GM13976 (cell line): ENCODE measurements around the gene PXYLP1.

Experiments
- DNase-seq: peaks from one replicate; pipeline ENCODE4 v3.0.0; 2012; ENCODE audit warnings: low spot score
- in situ Hi-C: fragments of 300-500 bp; cut with MboI; formaldehyde crosslinking; loops from one replicate; pipeline ENCODE4 v1.12.0; 2022; ENCODE audit warnings: low sequenced_read_pairs, mixed read lengths, inconsistent platforms; ENCODE audit not compliant: unreplicated experiment
- TF ChIP-seq, protein P1 (sequence below): IDR thresholded peaks from 2 replicates; pipeline ENCODE4 v1.5.1; 2012; ENCODE audit warnings: borderline replicate concordance, mild to moderate bottlenecking; ENCODE audit not compliant: insufficient read depth; ENCODE audit errors: extremely low read depth, missing control alignments, control extremely low read depth

Gene PXYLP1

DNA sequence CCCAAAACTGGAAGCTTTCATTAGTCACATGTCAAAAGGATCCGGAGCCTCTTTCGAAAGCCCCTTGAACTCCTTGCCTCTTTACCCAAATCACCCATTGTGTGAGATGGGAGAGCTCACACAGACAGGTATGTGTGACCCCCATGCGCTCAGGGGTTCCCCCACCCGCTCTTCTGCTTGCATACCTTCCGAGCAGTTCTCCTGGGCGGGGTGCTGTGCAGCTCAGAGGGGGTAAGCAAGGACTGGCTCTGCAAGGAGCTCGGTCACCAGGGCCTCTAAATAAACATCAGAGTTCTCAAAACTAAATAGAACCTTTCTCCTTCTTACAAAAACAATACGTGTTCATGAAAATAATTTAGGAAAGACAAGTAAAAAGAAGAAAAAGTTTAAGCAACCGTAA lies 55.7 kb downstream of the PXYLP1 start:
- DNase-seq = no peak
- in situ Hi-C loops = no loop called here
- TF ChIP-seq, protein P1, sequence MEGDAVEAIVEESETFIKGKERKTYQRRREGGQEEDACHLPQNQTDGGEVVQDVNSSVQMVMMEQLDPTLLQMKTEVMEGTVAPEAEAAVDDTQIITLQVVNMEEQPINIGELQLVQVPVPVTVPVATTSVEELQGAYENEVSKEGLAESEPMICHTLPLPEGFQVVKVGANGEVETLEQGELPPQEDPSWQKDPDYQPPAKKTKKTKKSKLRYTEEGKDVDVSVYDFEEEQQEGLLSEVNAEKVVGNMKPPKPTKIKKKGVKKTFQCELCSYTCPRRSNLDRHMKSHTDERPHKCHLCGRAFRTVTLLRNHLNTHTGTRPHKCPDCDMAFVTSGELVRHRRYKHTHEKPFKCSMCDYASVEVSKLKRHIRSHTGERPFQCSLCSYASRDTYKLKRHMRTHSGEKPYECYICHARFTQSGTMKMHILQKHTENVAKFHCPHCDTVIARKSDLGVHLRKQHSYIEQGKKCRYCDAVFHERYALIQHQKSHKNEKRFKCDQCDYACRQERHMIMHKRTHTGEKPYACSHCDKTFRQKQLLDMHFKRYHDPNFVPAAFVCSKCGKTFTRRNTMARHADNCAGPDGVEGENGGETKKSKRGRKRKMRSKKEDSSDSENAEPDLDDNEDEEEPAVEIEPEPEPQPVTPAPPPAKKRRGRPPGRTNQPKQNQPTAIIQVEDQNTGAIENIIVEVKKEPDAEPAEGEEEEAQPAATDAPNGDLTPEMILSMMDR = no peak

- no peak for DNase-seq
- TF ChIP-seq, protein P1 = no peak
- in situ Hi-C loops = no loop called here
These were observed 56.8 kb downstream of the PXYLP1 start for GRCh38 chr3:141288336-141288990.

- in situ Hi-C loops = no loop called here
- no peak for DNase-seq
These were observed 57.7 kb downstream of the PXYLP1 start for GRCh38 chr3:141289228-141289772.

DNA sequence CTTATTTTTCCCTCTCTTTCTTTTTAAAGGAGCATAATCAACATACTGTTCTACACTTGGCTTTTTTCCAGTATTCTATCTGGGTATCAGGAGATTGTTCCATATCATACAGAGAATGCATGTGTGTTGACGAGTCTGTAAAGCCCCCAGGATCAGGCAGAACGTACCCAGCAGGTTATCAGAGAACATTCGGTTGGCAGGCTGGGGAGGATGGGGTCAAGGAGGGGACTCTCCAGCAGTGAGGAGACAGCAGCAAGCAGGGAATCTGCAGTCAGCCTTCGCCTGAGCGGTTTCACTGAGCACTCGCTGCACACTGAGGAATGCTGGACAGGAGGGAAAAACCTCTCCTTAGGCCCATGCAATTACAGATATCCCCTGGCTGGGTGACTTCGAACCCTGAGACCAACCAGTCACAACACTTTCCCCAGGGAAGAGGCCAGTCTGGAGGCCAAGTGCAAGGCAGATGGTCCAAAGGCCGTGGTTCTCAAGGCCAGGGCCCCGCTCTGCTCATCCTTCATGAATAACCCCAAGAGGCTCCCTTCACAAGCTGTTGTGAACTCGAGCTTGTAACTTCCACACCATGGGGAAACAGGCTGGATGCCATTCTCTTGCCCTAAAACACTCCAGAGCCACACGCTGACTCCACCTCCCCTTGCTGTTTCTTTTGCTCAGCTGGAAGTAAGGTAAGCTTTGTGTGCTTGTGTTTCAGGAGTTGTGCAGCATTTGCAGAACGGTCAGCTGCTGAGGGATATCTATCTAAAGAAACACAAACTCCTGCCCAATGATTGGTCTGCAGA lies 60.1 kb downstream of the PXYLP1 start:
- TF ChIP-seq, protein P1 = no peak
- in situ Hi-C loops = no loop called here
- no peak for DNase-seq

More at GRCh38 chr3:141289228-141289772, 57.7 kb downstream of the PXYLP1 start:
- TF ChIP-seq, protein P1 = no peak

GRCh38 chr3:141292356-141293058 lies 60.9 kb downstream of the PXYLP1 start:
- TF ChIP-seq, protein P1 = no peak
- in situ Hi-C loops = no loop called here
- no peak for DNase-seq

- in situ Hi-C loops = no loop called here
- TF ChIP-seq, protein P1 = no peak
- DNase-seq = no peak
These were observed 62.7 kb downstream of the PXYLP1 start for GRCh38 chr3:141294301-141294700.
